A673 (cell line): ENCODE data around the gene BHLHA9. TPM values are rescaled to one million over a fixed set of nuclear protein-coding genes. Genes with fewer than 3 reads are reported as not detected.

ENCODE experiments used
- BruUV-seq: library from RNA; stranded (reverse); fragments of 400-500 nt; replicated peaks from 2 replicates; lab custom pipeline; 2021; lab: Mats Ljungman, UMichigan
- CTCF ChIA-PET: fragments of 300-600 bp; sonication (Branson Sonifier 250); formaldehyde crosslinking; loops from one replicate; lab custom pipeline; 2022; ENCODE audit warnings: antibody characterized with exemption; lab: Charles Lee
- POLR2A ChIA-PET: fragments of 300-600 bp; sonication (Branson Sonifier 250); formaldehyde crosslinking; loops from one replicate; lab custom pipeline; 2022; ENCODE audit warnings: antibody characterized with exemption; ENCODE audit not compliant: low non-redundant PET; lab: Charles Lee
- DNase-seq: peaks from one replicate; pipeline ENCODE4 v3.0.0-alpha.2; 2015; ENCODE audit warnings: low spot score
- H3K27ac ChIP-seq: fragments of 200-600 bp; sonication (generic); 2 replicates; pipeline ENCODE4 v1.5.1; 2016; ENCODE audit warnings: mixed run types, low read depth, mild to moderate bottlenecking, mixed read lengths, antibody characterized with exemption, low read length; ENCODE audit not compliant: poor library complexity, severe bottlenecking
- H3K27me3 ChIP-seq: fragments of 200-600 bp; sonication (generic); replicated peaks from 2 replicates; pipeline ENCODE4 v1.6.1; 2017; ENCODE audit warnings: mixed run types, low read depth, mild to moderate bottlenecking, mixed read lengths, antibody characterized with exemption, low read length; ENCODE audit not compliant: insufficient read depth, poor library complexity
- H3K36me3 ChIP-seq: fragments of 200-600 bp; sonication (generic); 2 replicates; pipeline ENCODE4 v1.6.1; 2016; ENCODE audit warnings: mixed run types, mild to moderate bottlenecking, mixed read lengths, antibody characterized with exemption, low read length; ENCODE audit not compliant: insufficient read depth, poor library complexity, severe bottlenecking
- H3K4me1 ChIP-seq: fragments of 200-600 bp; sonication (generic); 2 replicates; pipeline ENCODE4 v1.6.1; 2017; ENCODE audit warnings: mixed run types, mild to moderate bottlenecking, mixed read lengths, antibody characterized with exemption, low read length; ENCODE audit not compliant: insufficient read depth, poor library complexity, severe bottlenecking
- H3K4me3 ChIP-seq: fragments of 200-600 bp; sonication (generic); 2 replicates; pipeline ENCODE4 v1.5.1; 2016; ENCODE audit warnings: low read depth, mixed run types, mild to moderate bottlenecking, mixed read lengths, low read length; ENCODE audit not compliant: poor library complexity, severe bottlenecking
- H3K9me3 ChIP-seq: fragments of 200-600 bp; sonication (generic); 2 replicates; pipeline ENCODE4 v1.6.1; 2016; ENCODE audit warnings: mixed run types, low read depth, mild to moderate bottlenecking, mixed read lengths, antibody characterized with exemption, low read length; ENCODE audit not compliant: poor library complexity, severe bottlenecking
- CTCF ChIP-seq: fragments of 300-800, 200-600 bp; sonication (generic); conservative IDR thresholded peaks from 2 replicates; pipeline ENCODE4 v1.5.1; 2017; ENCODE audit warnings: low read depth, mild to moderate bottlenecking, antibody characterized with exemption, low read length, moderate library complexity, mixed read lengths
- EZH2 ChIP-seq: fragments of 200-600 bp; sonication (generic); IDR thresholded peaks from 2 replicates; pipeline ENCODE4 v1.6.1; 2017; ENCODE audit warnings: borderline replicate concordance, low read depth, mild to moderate bottlenecking, mixed read lengths, antibody characterized with exemption, low read length; ENCODE audit not compliant: poor library complexity, severe bottlenecking
- intact Hi-C: fragments of 100-400 bp; cut with micrococcal nuclease; formaldehyde crosslinking; loops from one replicate; pipeline ENCODE4 v1.10.0; 2022; ENCODE audit not compliant: unreplicated experiment
- total RNA-seq: library from RNA; stranded (reverse); gene quantifications from 2 replicates; pipeline ENCODE4 v1.2.3, GENCODE V29; 2021

BHLHA9 gene
- total RNA-seq, 1 experiment from 2014 or later: not detected

GRCh38 chr17:1300371-1300905 lies 30.2 kb downstream of the BHLHA9 start:
- H3K27me3 ChIP-seq: no peaks in the 10 kb centered on the region
- CTCF ChIA-PET: no interaction called here
- POLR2A ChIA-PET: no interaction called here

GRCh38 chr17:1301546-1301945 lies 31.3 kb downstream of the BHLHA9 start:
- no peak for DNase-seq
- H3K36me3 ChIP-seq: no peaks in the 10 kb centered on the region
- no peak overlapping the region for H3K27ac ChIP-seq
- no peaks in the 10 kb centered on the region for H3K4me1 ChIP-seq
- no peak for TF ChIP-seq EZH2
- TF ChIP-seq CTCF: no peak
- no peak overlapping the region for H3K4me3 ChIP-seq
- BruUV-seq: no TSS peak
- intact Hi-C loops: no loop called here
- ChIA-PET POLR2A (interaction anchor here (0.6 kb wide), 1 partner anchor 128 kb away, joined by 4 read pairs; no protein-coding TSS in a partner anchor), CTCF (no interaction called here)
- no peaks in the 10 kb centered on the region for H3K27me3 ChIP-seq
- H3K9me3 ChIP-seq: no peaks in the 10 kb centered on the region

More at GRCh38 chr17:1300371-1300905, 30.2 kb downstream of the BHLHA9 start:
- Histone ChIP-seq H3K4me1 (no peaks in the 10 kb centered on the region), H3K27ac (no peak overlapping the region), H3K9me3 (no peaks in the 10 kb centered on the region), H3K4me3 (no peak overlapping the region), H3K36me3 (no peaks in the 10 kb centered on the region)
- DNase-seq: no peak
- BruUV-seq: no TSS peak
- TF ChIP-seq EZH2 (no peak), CTCF (no peak)
- intact Hi-C loops: no loop called here

GRCh38 chr17:1302761-1303160 lies 32.5 kb downstream of the BHLHA9 start:
- intact Hi-C loops: no loop called here
- Histone ChIP-seq H3K4me1 (no peaks in the 10 kb centered on the region), H3K36me3 (no peaks in the 10 kb centered on the region), H3K27ac (no peak overlapping the region), H3K9me3 (no peaks in the 10 kb centered on the region), H3K4me3 (no peak overlapping the region), H3K27me3 (no peaks in the 10 kb centered on the region)
- no peak for DNase-seq
- ChIA-PET CTCF (interaction anchor here (0.7 kb wide), 1 partner anchor 43 kb away, joined by 3 read pairs; no protein-coding TSS in a partner anchor), POLR2A (no interaction called here)
- TF ChIP-seq CTCF: no peak
- TF ChIP-seq EZH2: no peak
- no TSS peak for BruUV-seq
